GM12878 (cell line): Measurements from ENCODE around the gene WDFY3.

Experiments used
- BHLHE40 ChIP-seq, 2 experiments: fragments of 450-650 bp in 1 of 2; IDR thresholded peaks; 2 replicates each; pipeline ENCODE4 v1.6.1; 2011 to 2017; ENCODE audit warnings: low read depth in 2 of 2, borderline replicate concordance in 1 of 2, improper control_type of control experiment in 1 of 2, low read length in 1 of 2, mild to moderate bottlenecking in 1 of 2
- CTCF ChIP-seq, 3 experiments: IDR thresholded peaks in 2 of 3; conservative IDR thresholded peaks in 1 of 3; 2 replicates each; pipeline ENCODE4 v1.5.1; 2011; ENCODE audit warnings: low read depth in 3 of 3, low read length in 3 of 3, mild to moderate bottlenecking in 3 of 3, control low read depth in 2 of 3, moderate library complexity in 2 of 3, inconsistent platforms in 1 of 3, mixed read lengths in 1 of 3; ENCODE audit not compliant: control insufficient read depth in 2 of 3, insufficient read depth in 1 of 3; ENCODE audit errors: extremely low read depth in 1 of 3
- EZH2 ChIP-seq: IDR thresholded peaks from 2 replicates; pipeline ENCODE4 v1.6.1; 2012; ENCODE audit warnings: low read depth, mild to moderate bottlenecking, control low read depth, inconsistent platforms, low read length, borderline replicate concordance; ENCODE audit not compliant: control insufficient read depth
- JUND ChIP-seq: IDR thresholded peaks from 2 replicates; pipeline ENCODE4 v1.6.1; 2012; ENCODE audit warnings: low read depth, mild to moderate bottlenecking, low read length, improper control_type of control experiment, moderate library complexity
- NFIC ChIP-seq: IDR thresholded peaks from 2 replicates; pipeline ENCODE4 v1.6.1; 2012; ENCODE audit warnings: low read depth, mild to moderate bottlenecking, inconsistent platforms, low read length, moderate library complexity
- PKNOX1 ChIP-seq: fragments of 450-650 bp; IDR thresholded peaks from 2 replicates; pipeline ENCODE4 v1.6.1; 2016; ENCODE audit warnings: mild to moderate bottlenecking
- POLR2A ChIP-seq: IDR thresholded peaks from 2 replicates; pipeline ENCODE4 v1.6.1; 2011; ENCODE audit warnings: low read depth, mild to moderate bottlenecking, low read length
- POLR2AphosphoS5 ChIP-seq: IDR thresholded peaks from 2 replicates; pipeline ENCODE4 v1.6.1; 2011; ENCODE audit warnings: mild to moderate bottlenecking, low read length, inconsistent platforms
- RFX5 ChIP-seq: IDR thresholded peaks from 2 replicates; pipeline ENCODE4 v1.6.1; 2011; ENCODE audit warnings: low read depth, low read length, improper control_type of control experiment
- SIN3A ChIP-seq: IDR thresholded peaks from 2 replicates; pipeline ENCODE4 v1.6.1; 2012; ENCODE audit warnings: low read depth, low read length, improper control_type of control experiment
- SMAD5 ChIP-seq: IDR thresholded peaks from 2 replicates; pipeline ENCODE4 v1.6.1; 2016; ENCODE audit warnings: antibody characterized with exemption, low read depth
- TAF1 ChIP-seq: IDR thresholded peaks from 2 replicates; pipeline ENCODE4 v1.6.1; 2011; ENCODE audit warnings: mild to moderate bottlenecking, low read depth, low read length, borderline replicate concordance
- WRNIP1 ChIP-seq: IDR thresholded peaks from 2 replicates; pipeline ENCODE4 v1.6.1; 2011; ENCODE audit warnings: low read depth, low read length, improper control_type of control experiment, borderline replicate concordance

- TF ChIP-seq BHLHE40 (IDR thresholded peaks at IDR 0.05; ENCODE audit: borderline replicate concordance in 1 of 2, low read depth in 2 of 2, low read length in 1 of 2) (no peak), WRNIP1 (no peak), SMAD5 (no peak), CTCF (IDR thresholded peaks at IDR 0.05 in 2 of 3, conservative IDR thresholded peaks at IDR 0.05 in 1 of 3; ENCODE audit: control insufficient read depth in 2 of 3, extremely low read depth in 1 of 3, insufficient read depth in 1 of 3, low read depth in 3 of 3, low read length in 3 of 3) (no peak), PKNOX1 (no peak), POLR2AphosphoS5 (no peak), POLR2A (no peak), NFIC (no peak), JUND (no peak), RFX5 (no peak), TAF1 (no peak), EZH2 (no peak), SIN3A (no peak)
Measured at GRCh38 chr4:84648863-84649647, 317.4 kb downstream of the WDFY3 start.
